ENCODE measurements around the gene HNRNPA1L2.
"Not testable (repeated sequence)": the region's sequence is repeated elsewhere in the genome, so short reads cannot be mapped to it uniquely, and the experiment has no call there.

GRCh38 chr13:52685806-52686205, 43.6 kb downstream of the HNRNPA1L2 start:
- not testable (repeated sequence) for TF ChIP-seq POLR2AphosphoS5 (IDR thresholded peaks at IDR 0.05; ENCODE audit: low read depth, low read length); TAF1 (IDR thresholded peaks at IDR 0.05; ENCODE audit: borderline replicate concordance, low read depth, low read length); POLR2A (IDR thresholded peaks at IDR 0.05; ENCODE audit: low read depth, low read length)

Measured in GM12892 (cell line).